HEK293 (cell line): ENCODE results near the gene MMP25.
"Not testable (repeated sequence)": the region's sequence is repeated elsewhere in the genome, so short reads cannot be mapped to it uniquely, and the experiment has no call there.

Source experiments
- ZBTB48 ChIP-seq: fragments of 450-650 bp; formaldehyde crosslinking; IDR thresholded peaks from 2 replicates; pipeline ENCODE4 v1.5.1; 2016; ENCODE audit warnings: missing biosample characterization, missing genetic modification characterization
- ZFP41 ChIP-seq: fragments of 450-650 bp; formaldehyde crosslinking; IDR thresholded peaks from 2 replicates; pipeline ENCODE4 v1.5.1; 2016; ENCODE audit warnings: missing biosample characterization, missing genetic modification characterization, borderline replicate concordance
- ZNF510 ChIP-seq: fragments of 450-650 bp; formaldehyde crosslinking; IDR thresholded peaks from 2 replicates; pipeline ENCODE4 v1.5.1; 2018; ENCODE audit warnings: mild to moderate bottlenecking, missing genetic modification characterization, missing biosample characterization; ENCODE audit not compliant: insufficient replicate concordance
- TF ChIP-seq, protein P1 (sequence below): fragments of 450-650 bp; formaldehyde crosslinking; IDR thresholded peaks from 2 replicates; pipeline ENCODE4 v1.5.1; 2016; ENCODE audit warnings: missing biosample characterization, missing genetic modification characterization

DNA sequence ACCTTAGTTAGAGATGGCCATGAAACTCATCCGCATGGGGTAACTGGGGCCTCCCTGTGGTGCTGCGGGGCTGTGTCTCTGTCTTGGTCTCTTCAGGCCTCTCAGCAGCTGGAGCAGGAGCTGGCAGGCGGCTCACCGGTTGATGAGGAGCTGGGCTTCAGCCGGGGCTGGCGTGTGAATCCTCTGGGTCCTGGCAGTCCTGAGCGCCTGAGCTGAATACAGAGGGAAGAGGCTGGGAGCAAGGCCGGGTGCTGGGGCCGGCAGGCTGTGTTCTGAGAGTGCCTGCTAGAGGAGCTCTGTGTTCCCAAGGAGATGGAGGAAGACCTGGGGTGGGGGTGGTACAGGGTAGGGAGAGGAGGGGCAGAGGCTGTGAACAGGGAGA is 9.4 kb downstream of the MMP25 start:
- TF ChIP-seq, protein P1, sequence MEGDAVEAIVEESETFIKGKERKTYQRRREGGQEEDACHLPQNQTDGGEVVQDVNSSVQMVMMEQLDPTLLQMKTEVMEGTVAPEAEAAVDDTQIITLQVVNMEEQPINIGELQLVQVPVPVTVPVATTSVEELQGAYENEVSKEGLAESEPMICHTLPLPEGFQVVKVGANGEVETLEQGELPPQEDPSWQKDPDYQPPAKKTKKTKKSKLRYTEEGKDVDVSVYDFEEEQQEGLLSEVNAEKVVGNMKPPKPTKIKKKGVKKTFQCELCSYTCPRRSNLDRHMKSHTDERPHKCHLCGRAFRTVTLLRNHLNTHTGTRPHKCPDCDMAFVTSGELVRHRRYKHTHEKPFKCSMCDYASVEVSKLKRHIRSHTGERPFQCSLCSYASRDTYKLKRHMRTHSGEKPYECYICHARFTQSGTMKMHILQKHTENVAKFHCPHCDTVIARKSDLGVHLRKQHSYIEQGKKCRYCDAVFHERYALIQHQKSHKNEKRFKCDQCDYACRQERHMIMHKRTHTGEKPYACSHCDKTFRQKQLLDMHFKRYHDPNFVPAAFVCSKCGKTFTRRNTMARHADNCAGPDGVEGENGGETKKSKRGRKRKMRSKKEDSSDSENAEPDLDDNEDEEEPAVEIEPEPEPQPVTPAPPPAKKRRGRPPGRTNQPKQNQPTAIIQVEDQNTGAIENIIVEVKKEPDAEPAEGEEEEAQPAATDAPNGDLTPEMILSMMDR = not testable (repeated sequence)
- TF ChIP-seq ZNF510, ZBTB48, ZFP41 (tag by site-specific recombination): not testable (repeated sequence)
